AG10803 (cell line): ENCODE results near the gene UFL1.
"Not testable (repeated sequence)": the region's sequence is repeated elsewhere in the genome, so short reads cannot be mapped to it uniquely, and the experiment has no call there.

Experiments used
- DNase-seq: peaks from one replicate; pipeline ENCODE4 v3.0.0; 2010; ENCODE audit warnings: low read depth
- H3K4me3 ChIP-seq: 2 replicates; pipeline ENCODE4 v1.5.1; 2011; ENCODE audit warnings: mild to moderate bottlenecking, low read length, control low read depth
- CTCF ChIP-seq: conservative IDR thresholded peaks from 2 replicates; pipeline ENCODE4 v1.5.1; 2011; ENCODE audit warnings: mild to moderate bottlenecking, low read length, control low read depth, inconsistent platforms

Gene UFL1

DNA sequence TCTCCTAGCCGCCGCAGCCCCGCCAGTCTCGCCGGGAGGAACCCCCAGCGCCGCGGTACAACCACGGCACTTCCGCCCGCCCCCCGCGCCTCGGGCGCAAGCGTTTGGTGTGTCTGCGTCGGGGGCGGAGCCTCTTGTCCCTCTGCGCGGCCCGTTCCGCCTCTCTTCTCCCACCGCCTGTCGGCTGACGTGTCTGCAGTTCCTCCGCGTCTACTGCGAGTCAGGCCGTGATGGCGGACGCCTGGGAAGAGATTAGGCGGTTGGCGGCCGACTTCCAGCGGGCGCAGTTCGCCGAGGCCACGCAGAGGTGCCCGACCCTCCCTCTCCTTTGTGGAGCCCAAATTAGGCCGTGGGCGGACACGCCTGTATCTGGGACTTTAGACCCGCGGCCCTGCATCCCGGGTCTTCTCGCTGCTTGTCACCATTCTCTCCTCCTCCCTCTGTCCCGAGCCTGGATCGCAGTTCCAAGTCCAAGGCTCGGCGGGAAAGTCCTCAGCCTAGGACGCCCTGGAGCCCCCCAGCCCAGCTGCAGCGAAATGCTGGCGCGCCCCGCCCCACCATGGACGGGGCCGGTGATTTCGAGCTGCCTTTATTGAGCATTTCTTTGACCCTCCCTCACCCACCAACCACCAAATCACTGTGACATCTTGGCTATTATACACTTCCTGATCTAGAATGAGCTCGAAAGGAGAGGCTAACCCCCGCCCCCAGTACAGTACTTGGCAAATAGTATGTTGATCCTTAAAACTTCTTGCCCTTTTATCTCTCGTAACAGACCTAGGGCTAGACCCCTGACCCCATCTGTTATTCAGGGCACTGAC lies at the start of gene UFL1:
UFL1 (plus strand) TSS at position 163 of the 821 bp plus-strand sequence; CDS start at position 231, 68 bp downstream.
- peak within 1 kb of the TSS; percentile 83 for H3K4me3 ChIP-seq
- 0 out of 2 replicates have a peak, but pooled peaks have one; percentile 10 for TF ChIP-seq CTCF
- peak; percentile 91 for DNase-seq

- not testable (repeated sequence) for DNase-seq, H3K4me3 ChIP-seq
Measured at GRCh38 chr6:96472291-96472690, 49.3 kb upstream of the UFL1 start.

DNA sequence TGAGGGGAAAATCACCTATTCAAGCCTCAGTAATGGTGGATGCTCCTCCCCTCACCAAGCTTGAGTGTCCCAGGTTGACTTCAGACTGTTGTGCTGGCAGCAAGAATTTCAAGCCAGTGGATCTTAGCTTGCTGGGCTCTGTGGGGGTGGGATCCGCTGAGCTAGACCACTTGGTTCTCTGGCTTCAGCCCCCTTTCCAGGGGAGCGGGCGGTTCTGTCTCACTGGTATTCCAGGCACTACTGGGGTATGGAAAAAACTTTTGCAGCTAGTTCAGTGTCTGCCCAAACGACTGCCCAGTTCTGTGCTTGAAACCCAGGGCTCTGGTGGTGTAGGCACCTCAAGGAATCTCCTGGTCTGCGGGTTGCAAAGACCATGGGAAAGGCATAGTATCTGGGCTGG lies 42.9 kb upstream of the UFL1 start:
- no peak overlapping the region for H3K4me3 ChIP-seq
- DNase-seq, result no peak
- no peak for TF ChIP-seq CTCF

GRCh38 chr6:96491926-96492325 lies 29.7 kb upstream of the UFL1 start:
- no peak for TF ChIP-seq CTCF
- H3K4me3 ChIP-seq, result no peak overlapping the region
- no peak for DNase-seq

DNA sequence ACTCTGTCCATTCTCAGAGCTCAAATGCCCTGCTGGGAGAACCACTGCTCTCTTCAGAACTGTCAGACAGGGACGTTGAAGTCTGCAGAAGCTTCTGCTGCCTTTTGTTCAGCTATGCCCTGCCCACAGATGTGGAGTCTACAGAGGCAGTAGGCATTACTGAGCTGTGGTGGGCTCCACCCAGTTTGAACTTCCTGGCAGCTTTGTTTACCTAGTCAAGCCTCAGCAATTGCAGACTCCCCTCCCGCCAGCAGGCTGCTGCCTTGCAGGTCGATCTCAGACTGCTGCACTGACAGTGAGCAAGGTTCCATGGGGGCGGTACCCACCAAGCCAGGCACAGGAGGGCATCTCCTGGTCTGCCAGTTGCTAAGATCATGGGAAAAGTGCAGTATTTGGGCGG lies 21.8 kb upstream of the UFL1 start:
- DNase-seq, result no peak
- TF ChIP-seq CTCF, result no peak
- H3K4me3 ChIP-seq, result no peak overlapping the region

DNA sequence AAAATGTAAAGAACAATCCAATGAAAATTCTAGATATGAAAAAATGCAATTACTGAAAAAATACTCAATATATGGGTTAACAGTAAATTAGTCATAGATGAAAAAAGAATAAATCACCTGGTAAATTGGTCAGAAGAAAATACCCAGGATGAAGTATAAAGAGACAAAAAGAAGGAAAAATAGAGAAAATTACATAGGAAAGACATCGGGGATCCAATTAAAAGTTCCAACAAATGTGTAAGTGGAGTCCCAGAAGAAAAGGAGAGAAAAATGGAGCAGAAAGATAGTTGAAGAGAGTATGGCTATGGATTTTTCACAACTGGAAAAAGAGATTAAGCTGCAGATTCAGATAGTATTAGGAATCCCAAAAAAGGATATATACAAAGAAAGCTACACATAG lies 18.7 kb upstream of the UFL1 start:
- TF ChIP-seq CTCF, result no peak
- H3K4me3 ChIP-seq, result no peak overlapping the region
- no peak for DNase-seq

DNA sequence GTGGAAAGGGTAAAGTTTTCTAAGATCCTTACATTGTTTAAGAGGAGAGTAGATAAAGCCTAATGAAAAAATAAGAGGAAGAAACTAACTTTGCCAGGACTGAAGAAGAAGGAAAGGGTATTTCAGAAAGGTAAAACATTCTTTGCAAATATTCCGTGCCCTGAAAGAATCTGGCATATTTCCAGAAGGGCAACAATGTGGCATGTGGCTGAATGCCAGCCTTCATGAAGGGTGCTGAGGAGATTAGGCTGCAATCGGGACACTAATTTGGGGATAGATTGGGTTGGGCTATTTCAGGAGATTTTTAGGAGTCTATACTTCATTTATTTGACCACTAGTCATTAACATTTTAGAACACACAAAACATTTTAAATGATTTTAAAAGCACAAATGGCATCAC lies 16.2 kb upstream of the UFL1 start:
- DNase-seq, result no peak

More for the DNA sequence above, 16.2 kb upstream of the UFL1 start:
- no peak overlapping the region for H3K4me3 ChIP-seq
- no peak for TF ChIP-seq CTCF
